ENCODE measurements around the gene TRIM46.

DNA sequence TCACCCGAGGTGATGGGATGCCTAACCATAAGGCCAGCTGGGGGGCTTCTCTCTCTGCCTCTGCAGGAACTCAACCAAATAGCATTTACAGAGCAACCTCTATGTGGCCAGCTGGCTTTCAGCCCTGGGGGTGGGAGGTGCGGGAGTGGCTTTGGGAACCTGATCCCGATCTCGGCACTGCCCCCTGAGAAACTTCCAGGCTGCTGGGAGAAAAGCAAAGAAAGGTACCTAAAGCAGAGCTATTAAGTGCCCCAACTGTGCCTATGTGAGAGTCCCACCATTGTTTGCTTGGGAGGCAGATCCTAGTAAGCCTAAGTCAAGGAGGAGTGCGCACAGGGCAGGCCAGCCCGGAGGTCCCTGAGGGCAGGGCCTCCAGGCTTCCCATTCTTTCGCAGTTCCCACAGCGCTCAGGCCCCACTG lies 7.6 kb upstream of the TRIM46 start:
- TF ChIP-seq CTCF (IDR thresholded peaks at IDR 0.05 in 8 of 11, conservative IDR thresholded peaks at IDR 0.05 in 3 of 11) (no peak), POLR2A (IDR thresholded peaks at IDR 0.05) (no peak)
